NCI-H1930 (cell line): Measurements from ENCODE around the gene DISC1.
A peak's percentile ranks its signal among the peaks of the same experiment; 100 is the strongest.
"Not testable (repeated sequence)": the region's sequence is repeated elsewhere in the genome, so short reads cannot be mapped to it uniquely, and the experiment has no call there.

Experiments
- DNase-seq, 2 experiments: peaks; one replicate each; lab custom pipeline; 2025; lab: John Stamatoyannopoulos, UW

DISC1 gene

DNA sequence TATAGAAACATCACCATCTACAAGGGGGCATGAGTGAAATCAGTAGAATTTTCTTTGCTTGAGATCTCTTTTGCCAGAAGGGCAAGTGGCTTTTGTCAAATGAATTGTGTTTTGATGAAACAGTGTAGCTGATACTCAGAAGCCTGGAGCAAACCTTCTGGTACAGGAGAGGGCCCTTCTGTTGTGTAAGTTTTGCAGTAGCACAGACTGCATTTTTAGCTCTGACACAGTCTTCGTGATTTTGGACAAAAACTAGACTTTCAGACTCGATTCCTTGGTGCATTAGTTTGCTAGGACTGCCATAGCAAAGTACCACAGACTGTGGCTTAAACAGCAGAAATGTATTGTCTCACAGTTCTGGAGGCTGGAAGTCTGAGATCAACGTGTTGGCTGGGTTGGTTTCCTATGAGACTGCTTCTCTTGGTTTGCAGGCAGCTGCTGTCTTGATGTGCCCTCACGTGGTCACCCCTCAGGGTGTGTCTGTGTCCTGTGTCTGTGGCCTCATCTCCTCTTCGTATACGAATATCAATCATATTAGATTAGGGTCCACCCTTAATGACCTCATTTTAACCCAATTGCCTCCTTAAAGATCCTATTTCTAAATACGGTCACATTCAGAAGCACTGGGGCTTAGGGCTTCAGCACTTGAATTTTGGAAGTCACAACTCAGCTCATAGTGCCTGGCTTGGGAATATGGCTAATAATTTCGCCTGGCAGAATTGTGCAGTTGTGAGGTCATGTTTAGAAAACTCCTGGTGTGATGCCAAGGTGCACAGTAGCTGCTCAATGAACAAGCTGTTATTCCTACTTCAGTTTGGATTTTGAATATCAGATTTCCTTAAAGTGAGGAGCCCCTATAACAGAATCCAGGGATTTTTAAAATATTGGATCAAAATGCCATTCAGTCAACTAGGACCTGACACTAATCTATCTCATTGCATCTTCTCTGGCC, 21.2 kb upstream of the DISC1 start:
- no peak for DNase-seq

DNA sequence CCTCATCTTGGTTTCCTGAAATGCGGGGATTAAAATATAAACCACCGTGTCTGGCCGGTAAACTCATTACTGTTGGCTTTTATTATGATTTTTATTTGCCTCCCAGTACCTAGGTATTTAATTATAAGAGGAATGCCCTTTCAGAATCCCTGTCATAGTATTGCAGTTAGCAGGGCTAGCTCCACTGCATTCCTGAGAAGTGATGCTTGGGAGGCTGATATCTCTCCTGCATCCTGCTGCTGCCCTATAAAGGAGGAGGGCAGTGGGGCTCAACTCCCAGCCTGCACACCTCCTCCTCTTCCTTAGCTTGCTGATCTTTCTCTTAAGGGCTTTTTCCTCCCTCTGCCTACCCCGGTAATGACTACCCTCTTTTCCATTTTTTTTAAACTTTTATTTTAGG, 19.9 kb upstream of the DISC1 start:
- DNase-seq = no peak

DNA sequence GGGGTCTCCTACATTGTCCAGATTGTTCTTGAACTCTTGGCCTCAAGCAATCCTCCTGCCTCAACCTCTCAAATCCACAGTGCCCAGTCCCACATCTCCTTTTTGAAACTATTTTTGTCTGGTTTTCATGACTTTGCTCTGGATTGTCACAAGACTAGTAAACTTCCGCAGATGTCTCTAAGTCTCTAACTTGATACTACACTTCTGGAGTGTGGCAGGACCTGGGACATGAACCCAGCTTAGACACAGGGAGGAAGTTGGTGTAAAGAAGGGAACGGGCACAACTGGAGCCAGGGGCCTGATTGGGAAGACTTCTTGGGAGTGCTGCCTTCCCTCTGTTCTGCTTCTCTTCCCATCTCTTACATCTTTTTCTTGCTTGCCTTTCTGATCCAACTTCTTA, 16.2 kb upstream of the DISC1 start:
- DNase-seq = no peak

DNA sequence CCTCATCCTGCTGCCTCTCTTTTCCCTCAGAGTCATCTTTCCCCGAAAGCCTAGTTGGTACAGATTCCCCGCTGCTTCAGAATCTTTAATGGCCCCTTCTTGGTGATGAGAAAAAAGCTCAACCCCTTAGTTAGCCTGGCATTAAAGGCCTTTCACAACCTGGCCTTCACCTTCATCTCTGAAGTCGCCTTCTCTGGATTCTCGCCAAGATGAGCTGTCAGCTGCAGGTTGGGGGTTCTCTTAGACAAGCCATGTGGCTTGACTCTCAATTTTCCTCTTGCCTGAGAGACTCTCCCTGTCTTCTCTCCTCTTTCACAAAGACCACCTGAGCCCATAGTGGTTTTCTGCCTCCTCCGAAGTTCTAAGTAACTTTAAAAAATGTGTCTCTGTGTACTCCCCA, 15.5 kb upstream of the DISC1 start:
- no peak for DNase-seq

DNA sequence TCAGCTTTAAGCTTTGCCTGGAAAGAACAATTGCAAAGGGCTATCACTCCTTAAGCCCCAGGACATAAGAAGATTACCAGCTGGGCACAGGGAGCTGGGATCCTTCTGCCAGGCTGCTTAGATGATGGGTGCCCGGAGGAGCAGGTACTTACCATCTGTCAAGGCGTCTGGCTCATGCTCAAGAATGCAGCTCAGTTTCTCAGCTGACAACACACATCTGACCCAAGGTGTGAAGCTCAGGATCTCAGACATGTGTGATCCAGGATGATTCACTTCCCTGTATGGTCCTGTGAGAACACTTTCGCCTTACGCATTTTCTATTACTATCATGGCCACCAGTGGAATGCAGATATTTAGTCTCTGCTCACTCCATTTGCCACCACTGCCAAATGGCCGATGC, 14.7 kb upstream of the DISC1 start:
- DNase-seq = no peak

DNA sequence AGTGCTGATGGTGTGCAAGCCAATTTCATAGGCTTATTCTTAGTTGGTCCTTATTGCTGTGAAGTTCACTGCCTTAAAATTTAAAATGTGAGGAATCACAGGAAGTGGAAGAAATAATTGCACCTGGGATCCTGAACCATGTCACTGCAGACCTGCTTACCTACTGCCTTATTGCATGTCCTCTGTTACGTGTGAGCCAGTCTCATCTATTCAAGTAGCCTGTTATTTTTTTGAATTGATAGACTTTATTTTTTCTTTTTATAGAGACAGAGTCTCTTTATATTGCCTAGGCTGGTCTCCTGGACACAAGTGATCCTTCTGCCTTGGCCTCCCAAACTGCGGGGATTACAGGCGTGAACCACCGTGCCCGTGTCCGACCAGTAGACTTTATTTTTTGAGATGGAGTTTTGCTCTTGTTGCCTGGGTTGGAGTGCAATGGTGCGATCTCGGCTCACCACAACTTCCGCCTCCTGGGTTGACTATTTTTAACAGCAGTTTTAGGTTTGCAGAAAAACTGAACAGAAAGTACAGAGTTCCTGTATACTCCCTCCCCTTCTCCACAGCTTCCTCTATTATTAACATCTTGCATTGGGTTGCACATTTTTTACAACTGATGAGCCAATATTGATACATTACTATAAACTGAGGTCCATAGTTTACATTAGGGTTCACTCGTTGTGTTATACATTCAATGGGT, 14.0 kb upstream of the DISC1 start:
- DNase-seq = no peak

DNA sequence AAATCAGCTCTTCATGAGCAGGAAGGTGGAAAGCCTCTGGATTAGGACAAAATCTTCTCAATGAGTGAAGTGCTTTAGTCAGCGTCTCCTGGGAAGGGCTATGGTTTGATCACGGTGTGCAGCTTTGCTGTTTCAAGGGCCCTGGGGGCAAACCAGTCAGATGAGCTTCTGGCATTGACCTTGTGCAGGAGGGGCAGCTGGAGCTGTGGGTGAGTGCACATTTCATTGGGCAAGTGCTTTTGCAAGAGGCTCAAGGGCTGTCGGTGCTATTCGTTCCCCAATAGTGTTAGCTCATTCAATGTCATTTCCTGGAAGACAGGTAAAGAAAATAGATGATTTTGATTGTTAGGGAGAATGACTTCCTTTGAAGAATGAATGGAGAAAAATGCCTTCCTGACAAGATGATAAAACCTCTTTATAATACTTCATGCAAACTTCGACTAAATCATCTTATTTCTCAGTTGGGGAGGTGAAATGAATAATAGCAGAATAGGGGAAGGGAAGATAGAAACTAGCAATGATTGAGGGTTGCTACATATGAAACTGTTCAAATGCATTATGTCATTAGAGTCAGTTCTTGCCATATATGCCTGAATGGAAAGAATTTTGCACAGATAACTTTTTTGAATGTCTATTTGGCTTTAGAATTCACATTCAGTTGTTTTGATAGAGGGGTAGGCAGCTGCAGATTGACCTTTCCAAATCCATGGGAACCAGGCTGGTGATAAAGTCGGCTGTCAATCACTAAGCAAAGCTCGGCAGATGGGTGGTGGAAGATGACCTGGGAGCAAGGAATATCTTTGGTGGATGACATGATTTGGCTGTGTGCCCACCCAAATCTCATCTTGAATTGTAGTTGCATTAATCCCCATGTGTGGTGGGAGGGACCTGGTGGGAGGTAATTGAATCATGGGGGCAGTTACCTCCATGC, 12.9 kb upstream of the DISC1 start:
- no peak for DNase-seq

DNA sequence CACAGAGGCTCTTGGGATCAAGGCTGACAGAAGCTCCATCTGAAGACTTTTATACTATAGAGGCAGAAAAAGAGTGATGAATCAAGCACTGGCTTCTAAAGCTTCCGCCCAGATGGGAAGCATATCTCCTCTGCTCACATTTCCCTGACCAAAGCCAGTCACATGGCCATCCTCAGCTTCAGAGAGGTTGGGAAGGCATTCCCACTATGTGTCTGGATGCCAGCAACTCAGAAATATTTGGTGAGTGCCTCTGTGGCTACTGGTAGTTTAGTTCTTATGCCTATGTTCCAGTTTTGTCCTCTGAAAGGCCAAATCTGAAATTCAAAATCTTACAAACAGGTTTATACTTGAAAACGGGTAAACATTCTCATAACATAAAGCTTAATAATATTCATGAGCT, 9.9 kb upstream of the DISC1 start:
- DNase-seq = no peak

DNA sequence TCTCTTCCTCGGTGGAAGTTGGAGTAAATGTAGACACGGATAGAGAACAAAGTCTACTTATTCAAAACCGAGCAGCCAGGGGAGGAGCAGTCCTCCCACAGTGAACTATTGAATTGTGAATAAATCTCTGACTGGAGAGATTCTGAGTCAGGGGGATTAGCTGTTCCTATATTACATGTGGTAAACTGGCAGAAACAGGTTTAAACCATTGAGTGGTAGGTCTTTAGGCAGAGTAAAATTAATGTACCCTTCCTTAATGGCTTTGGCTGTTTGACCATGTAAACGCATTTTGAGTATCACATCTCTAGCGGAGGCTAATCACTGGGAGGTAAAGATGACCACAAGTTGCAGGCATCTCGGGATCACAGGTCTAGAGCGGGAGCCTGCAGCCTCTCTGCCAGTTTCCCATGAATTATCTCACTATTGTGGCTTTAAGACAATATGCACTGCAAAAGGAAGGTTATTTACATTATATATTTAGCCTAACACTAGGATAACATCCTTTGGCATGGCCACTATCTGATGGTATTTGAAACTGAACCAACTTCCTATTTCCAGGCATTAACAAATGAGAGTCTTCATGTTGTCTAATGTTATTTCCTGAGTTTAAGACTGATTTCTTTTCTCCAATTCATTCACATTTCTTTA, 7.9 kb upstream of the DISC1 start:
- DNase-seq = no peak

DNA sequence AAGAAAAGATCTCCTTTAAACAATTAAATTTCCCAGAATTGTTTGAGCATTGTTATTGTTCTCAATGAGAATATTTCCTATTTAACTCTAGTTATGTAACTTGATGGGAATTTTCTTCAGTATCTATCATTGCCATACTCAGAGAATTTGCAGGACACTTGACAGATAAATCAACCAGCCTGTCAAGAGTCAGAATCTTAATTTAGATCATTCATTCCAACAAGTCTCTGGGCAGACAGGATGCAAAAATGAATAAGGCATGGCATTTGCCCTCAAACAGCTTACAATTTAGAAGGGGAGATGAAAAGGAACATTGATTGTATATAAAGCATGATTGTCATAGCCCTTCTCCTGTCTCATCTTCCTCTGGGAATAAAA, 7.3 kb upstream of the DISC1 start:
- DNase-seq = no peak

DNA sequence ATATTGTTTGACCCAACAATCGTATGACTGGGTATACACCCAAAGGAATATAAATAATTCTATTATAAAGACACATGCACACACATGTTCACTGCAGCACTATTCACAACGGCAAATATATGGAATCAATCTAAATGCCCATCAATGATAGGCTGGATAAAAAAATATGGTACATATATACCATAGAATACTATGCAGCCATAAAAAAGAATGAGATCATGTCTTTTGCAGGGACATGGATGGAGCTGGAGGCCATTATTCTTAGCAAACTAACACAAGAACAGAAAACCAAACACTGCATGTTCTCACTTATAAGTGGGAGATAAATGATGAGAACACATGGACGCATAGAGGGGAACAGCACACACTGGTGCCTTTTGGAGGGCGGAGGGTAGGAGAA, 1.5 kb upstream of the DISC1 start:
- not testable (repeated sequence) for DNase-seq

DNA sequence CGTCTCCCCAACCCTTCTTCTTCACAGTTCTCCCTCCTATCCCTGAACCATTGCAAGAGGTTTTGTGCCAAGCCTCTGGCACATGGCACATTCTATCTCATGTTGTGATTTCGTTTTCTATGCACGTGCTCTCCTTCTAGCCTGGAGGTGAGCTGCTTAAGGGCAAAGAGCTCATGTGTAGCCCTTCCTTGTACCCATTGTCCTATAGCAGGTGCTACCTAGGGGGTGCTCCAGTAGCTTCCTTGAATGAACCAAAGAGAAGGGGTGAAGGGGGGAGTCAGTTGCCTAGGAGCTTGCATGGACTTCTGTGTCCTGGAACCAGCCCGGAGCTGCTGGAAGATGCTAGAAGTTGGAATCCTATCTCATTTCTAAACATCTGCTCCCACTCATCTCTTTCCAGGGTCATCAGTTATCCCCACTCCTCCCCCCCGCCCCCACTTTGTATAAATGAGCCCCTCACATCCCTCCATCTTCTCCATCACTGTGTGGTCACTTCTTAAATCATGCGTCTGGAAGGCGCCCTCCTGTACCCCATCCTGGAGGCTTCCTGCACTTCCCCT, 535 bp upstream of the DISC1 start:
- no peak for DNase-seq

DNA sequence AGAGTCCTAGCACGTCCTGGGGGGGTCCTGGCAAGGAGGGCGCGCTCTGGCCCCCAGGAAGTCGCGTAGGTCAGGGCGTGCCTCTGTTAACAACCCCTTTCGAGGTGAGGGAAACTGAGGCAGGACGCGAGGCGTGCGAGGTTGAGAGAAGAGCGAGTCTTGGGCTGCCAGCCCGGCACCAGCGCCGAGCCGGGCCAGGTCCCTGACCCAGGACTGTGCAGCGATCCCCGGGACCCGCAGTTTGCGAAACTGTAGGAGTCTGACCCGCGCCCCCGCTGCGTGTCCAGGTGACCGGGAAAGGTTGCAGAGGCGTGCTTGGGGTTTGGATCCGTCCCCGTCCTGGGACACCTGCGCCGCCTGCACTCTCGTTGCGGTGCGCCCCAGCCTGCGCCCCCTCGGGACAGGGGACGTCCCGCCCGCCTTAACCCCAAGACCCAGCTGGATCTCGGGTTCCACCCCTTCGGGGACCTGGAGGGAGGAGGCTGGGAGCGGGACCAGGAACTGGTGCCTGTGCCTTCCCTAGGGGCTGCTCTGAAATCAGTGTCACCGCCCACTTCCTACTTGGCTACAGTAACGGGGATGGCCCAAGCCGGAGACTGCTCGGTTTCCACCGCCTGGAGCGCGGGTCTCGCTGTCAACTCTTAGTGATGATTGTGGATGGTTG, 493 bp downstream of the DISC1 start:
- DNase-seq = peak; percentile 30 to 45

DNA sequence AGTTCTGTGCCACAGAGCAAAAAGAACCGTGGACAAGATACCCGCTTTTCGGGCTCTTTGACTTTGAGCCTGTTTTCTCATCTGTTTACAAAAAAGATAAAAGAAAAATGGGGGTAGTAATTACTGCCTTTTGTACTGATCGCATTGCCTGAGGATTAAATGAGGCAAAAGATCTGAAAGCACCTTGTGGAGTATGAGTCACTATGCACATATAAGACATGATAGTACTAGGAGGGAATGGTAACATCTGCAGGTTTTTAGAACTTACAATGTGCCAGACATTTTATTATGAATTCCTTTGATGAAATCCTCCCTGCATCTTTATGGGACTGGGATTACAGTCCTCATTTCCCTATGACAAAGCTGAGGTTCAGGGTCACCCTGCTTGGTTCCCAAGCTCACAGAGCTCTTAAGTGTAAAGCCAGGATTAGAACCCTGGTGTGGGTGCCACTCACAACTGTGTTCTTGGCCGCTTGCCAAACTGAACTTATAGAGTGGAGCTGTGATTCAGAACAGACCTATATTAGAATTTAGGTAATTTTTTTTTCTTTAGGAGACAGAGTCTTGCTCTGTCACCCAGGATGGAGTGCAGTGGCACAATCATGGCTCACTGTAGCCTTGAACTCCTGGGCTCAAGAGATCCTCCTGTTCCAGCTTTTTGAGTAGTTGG, 1.8 kb downstream of the DISC1 start:
- DNase-seq = no peak

DNA sequence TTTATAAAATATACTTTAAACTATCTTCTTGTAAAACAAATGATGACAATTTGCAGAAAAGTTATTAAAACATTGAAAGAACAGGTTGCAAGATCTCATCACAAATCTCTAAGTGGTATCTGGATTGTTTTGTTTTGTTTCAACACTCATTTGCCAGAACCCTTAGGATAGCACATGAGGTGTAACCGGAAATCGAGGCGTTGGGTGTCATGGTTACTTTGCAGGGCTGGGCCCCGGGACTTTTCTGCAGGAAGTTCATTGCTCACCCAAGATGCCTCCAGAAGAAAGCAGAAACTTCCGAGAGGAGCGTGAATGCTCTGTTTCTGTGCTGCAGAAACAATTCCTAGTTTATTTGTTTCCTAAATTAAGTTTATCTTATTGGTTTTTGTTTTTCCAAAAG, 2.5 kb downstream of the DISC1 start:
- no peak for DNase-seq

DNA sequence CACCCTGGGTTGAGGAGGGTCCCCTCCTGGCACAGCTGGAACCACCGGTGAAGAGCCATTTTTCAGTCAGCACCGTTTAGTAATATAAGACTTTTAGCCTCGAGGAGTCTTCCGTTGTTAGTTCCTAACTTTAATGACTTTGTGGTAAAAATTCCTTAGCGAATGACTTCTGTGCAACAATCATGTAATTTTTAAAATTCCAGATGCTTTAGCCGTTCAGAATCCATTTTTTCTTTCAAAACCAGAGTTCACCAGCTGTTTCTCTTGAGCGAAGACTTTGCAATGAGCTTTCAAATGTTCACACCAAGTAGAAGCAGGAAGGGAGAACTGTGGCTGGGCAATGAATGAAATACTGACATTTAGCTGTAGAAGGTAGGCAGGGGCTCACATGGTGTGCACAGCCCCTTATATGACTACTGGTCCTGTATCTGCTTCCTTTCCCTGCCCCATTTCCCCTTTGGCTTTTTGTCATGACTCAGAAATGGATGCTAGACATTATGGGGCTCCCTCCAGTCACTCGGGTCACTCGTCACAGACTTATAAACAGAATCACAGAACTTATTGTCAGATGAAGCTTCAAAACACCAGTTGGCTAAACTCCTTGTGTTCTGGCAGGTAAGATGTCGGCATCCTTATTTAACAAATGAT, 4.1 kb downstream of the DISC1 start:
- no peak for DNase-seq

DNA sequence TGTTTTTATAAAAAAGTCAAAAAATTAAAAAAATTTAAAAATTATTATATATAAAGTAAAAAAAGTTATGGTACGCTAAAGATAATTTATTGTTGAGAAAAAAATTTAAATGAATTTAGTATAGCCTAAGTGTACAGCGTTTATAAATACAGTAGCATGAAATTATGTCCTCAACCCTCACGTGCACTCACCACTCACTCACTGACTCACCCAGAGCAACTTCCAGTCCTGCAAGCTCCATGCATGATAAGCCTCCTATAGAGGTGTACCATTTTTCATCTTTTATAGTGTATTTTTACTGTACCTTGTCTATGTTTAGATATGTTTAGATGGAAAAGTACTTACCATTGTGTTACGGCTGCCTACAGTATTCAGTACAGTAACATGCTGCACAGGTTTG, 5.1 kb downstream of the DISC1 start:
- DNase-seq = no peak

DNA sequence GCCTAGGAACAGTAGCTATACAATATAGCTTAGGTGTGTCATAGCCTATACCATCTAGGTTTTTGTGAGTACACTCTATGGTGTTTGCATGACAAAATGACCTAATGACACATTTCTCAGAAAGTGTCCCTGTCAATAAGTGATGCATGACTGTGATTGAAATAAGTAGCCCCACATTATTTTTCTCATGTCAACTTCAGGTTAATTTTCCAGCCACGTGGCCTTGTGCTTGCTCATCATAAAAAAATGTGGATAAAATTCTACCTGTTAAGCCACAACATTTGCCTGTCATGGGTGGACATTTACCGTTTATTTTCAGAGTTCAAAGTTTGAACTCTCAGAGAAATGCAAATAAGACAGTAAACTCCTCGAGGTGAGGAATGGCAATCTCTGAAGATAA, 5.5 kb downstream of the DISC1 start:
- DNase-seq = no peak

DNA sequence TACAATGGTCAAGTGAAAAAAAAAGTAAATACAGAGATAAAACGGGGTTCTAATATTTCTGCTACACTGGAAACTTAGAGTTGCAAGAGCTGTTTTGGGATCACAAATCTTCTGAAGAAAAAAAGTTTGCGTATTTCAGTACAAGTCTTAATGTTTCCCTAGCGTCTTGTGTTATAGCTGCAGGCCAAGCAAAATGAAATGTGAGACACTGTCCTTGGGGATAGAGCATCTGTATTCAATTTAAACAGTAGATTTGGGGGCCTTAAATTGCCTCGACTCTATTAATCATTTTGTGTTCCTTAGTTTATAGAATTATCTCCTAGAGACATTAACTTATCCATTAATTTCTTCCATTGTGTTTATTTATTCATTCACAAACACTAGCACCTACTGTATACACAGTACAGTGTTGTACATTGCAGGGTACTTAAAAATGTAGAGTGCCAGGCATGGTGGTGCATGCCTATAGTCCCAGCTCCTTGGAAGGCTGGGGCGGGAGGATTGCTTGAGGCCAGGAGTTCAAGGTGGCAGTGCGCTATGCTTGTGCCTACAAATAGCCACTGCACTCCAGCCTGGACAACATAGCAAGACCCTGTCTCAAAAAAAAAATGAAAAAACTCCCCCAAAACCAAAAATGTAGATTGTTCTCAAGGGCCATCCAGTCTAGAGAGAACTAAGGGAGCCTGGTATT, 7.9 kb downstream of the DISC1 start:
- no peak for DNase-seq
